ENCODE measurements around the gene SEC24C. TPM values are rescaled to one million over a fixed set of nuclear protein-coding genes. Genes with fewer than 3 reads are reported as not detected.
"Not testable (repeated sequence)": the region's sequence is repeated elsewhere in the genome, so short reads cannot be mapped to it uniquely, and the experiment has no call there.

Gene SEC24C
- total RNA-seq, 2 donors from 2014 or later = 65.1 to 75.5 TPM

GRCh38 chr10:73785721-73786511 lies 41.7 kb downstream of the SEC24C start:
- peak; percentile 61 to 65 for DNase-seq
- ATAC-seq = peak; percentile 30
- intact Hi-C loops (cut with DNase I, micrococcal nuclease) = no loop called here

- intact Hi-C loops (cut with DNase I, micrococcal nuclease) = no loop called here
- ATAC-seq (peak; percentile 3), DNase-seq (no peak)
Measured at GRCh38 chr10:73786512-73786885, 42.3 kb downstream of the SEC24C start.

GRCh38 chr10:73787031-73787800 lies 43.0 kb downstream of the SEC24C start:
- intact Hi-C loops (cut with DNase I, micrococcal nuclease); ATAC-seq; DNase-seq: not testable (repeated sequence)

GRCh38 chr10:73788864-73789658 lies 44.9 kb downstream of the SEC24C start:
- DNase-seq (no peak), ATAC-seq (no peak)
- intact Hi-C loops (cut with DNase I, micrococcal nuclease) = no loop called here

- DNase-seq = no peak
- no peak for ATAC-seq
- intact Hi-C loops (cut with DNase I, micrococcal nuclease) = no loop called here
Measured at GRCh38 chr10:73789659-73790055, 45.5 kb downstream of the SEC24C start.

GRCh38 chr10:73790886-73791625 lies 46.9 kb downstream of the SEC24C start:
- ATAC-seq (no peak), DNase-seq (no peak)
- intact Hi-C loops (cut with DNase I, micrococcal nuclease) = no loop called here

- intact Hi-C loops (cut with DNase I, micrococcal nuclease) = no loop called here
- DNase-seq (no peak), ATAC-seq (no peak)
Measured at GRCh38 chr10:73791871-73792400, 47.8 kb downstream of the SEC24C start.

- no peak for ATAC-seq
- intact Hi-C loops (cut with DNase I, micrococcal nuclease) = no loop called here
- DNase-seq = no peak
Measured at GRCh38 chr10:73793456-73793855, 49.3 kb downstream of the SEC24C start.

- DNase-seq; intact Hi-C loops (cut with DNase I, micrococcal nuclease); ATAC-seq: not testable (repeated sequence)
Measured at GRCh38 chr10:73795491-73795890, 51.3 kb downstream of the SEC24C start.

- ATAC-seq; DNase-seq; intact Hi-C loops (cut with DNase I, micrococcal nuclease): not testable (repeated sequence)
Measured at GRCh38 chr10:73796035-73796434, 51.9 kb downstream of the SEC24C start.

- intact Hi-C loops (cut with DNase I, micrococcal nuclease) = no loop called here
- ATAC-seq (no peak), DNase-seq (no peak)
Measured at GRCh38 chr10:73796766-73797165, 52.6 kb downstream of the SEC24C start.

GRCh38 chr10:73797324-73798025 lies 53.3 kb downstream of the SEC24C start:
- ATAC-seq (no peak), DNase-seq (no peak)
- intact Hi-C loops (cut with DNase I, micrococcal nuclease) = no loop called here

GRCh38 chr10:73798087-73798486 lies 53.9 kb downstream of the SEC24C start:
- DNase-seq = no peak
- no peak for ATAC-seq

GRCh38 chr10:73798927-73799560 lies 54.9 kb downstream of the SEC24C start:
- intact Hi-C loops (cut with DNase I, micrococcal nuclease) = no loop called here
- DNase-seq (no peak), ATAC-seq (peak; percentile 7)

More at GRCh38 chr10:73798087-73798486, 53.9 kb downstream of the SEC24C start:
- intact Hi-C loops (cut with DNase I, micrococcal nuclease) = no loop called here

GRCh38 chr10:73799899-73800559 lies 55.9 kb downstream of the SEC24C start:
- DNase-seq (no peak), ATAC-seq (peak; percentile 10)
- intact Hi-C loops (cut with DNase I, micrococcal nuclease) = no loop called here

GRCh38 chr10:73800560-73801252 lies 56.5 kb downstream of the SEC24C start:
- ATAC-seq (peak; percentile 5), DNase-seq (no peak)
- intact Hi-C loops (cut with DNase I, micrococcal nuclease) = no loop called here
